ENCODE results near the gene GPC6. TPM values are rescaled to one million over a fixed set of nuclear protein-coding genes. Genes with fewer than 3 reads are reported as not detected.
"Not testable (repeated sequence)": the region's sequence is repeated elsewhere in the genome, so short reads cannot be mapped to it uniquely, and the experiment has no call there.

GPC6 gene
- total RNA-seq, 3 donors from 2014 or later: 0.03 to 0.08 TPM; not detected in 1

- DNase-seq (no peak), ATAC-seq (no peak)
- Mint-ChIP-seq H3K36me3 (ENCODE audit: insufficient read depth) (no peaks in the 10 kb centered on the region), H3K4me1 (ENCODE audit: low read depth) (no peaks in the 10 kb centered on the region), H3K4me3 (no peak overlapping the region), H3K9me3 (no peaks in the 10 kb centered on the region), H3K27me3 (ENCODE audit: low read depth) (no peaks in the 10 kb centered on the region)
Measured at GRCh38 chr13:93413972-93414717, 187.5 kb downstream of the GPC6 start.

GRCh38 chr13:93416736-93417355, 190.2 kb downstream of the GPC6 start:
- no peaks in the 10 kb centered on the region for H3K36me3 Mint-ChIP-seq (ENCODE audit: insufficient read depth)
- H3K9me3 Mint-ChIP-seq: no peaks in the 10 kb centered on the region
- H3K4me1 Mint-ChIP-seq (ENCODE audit: low read depth): no peaks in the 10 kb centered on the region
- ATAC-seq (no peak), DNase-seq (no peak)
- H3K27me3 Mint-ChIP-seq (ENCODE audit: low read depth): no peaks in the 10 kb centered on the region
- H3K4me3 Mint-ChIP-seq: no peak overlapping the region

GRCh38 chr13:93418398-93418797, 191.8 kb downstream of the GPC6 start:
- H3K4me1 Mint-ChIP-seq (ENCODE audit: low read depth): no peaks in the 10 kb centered on the region
- H3K27me3 Mint-ChIP-seq (ENCODE audit: low read depth): no peaks in the 10 kb centered on the region
- no peak for DNase-seq
- H3K4me3 Mint-ChIP-seq: no peak overlapping the region
- no peaks in the 10 kb centered on the region for H3K36me3 Mint-ChIP-seq (ENCODE audit: insufficient read depth)
- no peak for ATAC-seq
- no peaks in the 10 kb centered on the region for H3K9me3 Mint-ChIP-seq

- DNase-seq (no peak), ATAC-seq (no peak)
- Mint-ChIP-seq H3K27me3 (ENCODE audit: low read depth) (no peaks in the 10 kb centered on the region), H3K9me3 (no peaks in the 10 kb centered on the region), H3K4me1 (ENCODE audit: low read depth) (no peaks in the 10 kb centered on the region), H3K36me3 (ENCODE audit: insufficient read depth) (no peaks in the 10 kb centered on the region), H3K4me3 (no peak overlapping the region)
Measured at GRCh38 chr13:93420206-93420605, 193.6 kb downstream of the GPC6 start.

DNA sequence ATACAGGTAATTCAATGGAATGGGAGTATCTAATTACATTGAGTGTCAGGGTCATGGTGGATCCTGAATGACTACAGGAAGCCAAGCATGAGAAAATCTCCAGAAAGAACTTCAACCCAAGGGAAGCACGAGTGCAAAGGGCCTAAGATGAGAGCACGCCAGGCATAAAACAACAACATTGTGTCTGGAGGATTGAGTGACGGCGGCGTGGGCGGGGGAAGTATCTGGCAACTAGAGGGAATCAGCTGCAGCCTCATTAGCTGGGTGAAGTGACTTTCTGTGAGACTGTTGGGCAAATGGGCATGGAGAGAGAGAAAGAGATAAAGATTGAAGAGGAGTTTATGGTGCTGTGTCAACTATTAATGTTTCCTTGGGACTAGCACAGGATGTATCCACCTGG, 194.3 kb downstream of the GPC6 start:
- Mint-ChIP-seq H3K9me3 (no peaks in the 10 kb centered on the region), H3K27me3 (ENCODE audit: low read depth) (no peaks in the 10 kb centered on the region), H3K4me1 (ENCODE audit: low read depth) (no peaks in the 10 kb centered on the region), H3K36me3 (ENCODE audit: insufficient read depth) (no peaks in the 10 kb centered on the region), H3K4me3 (no peak overlapping the region)
- no peak for DNase-seq
- no peak for ATAC-seq

GRCh38 chr13:93422980-93423543, 196.5 kb downstream of the GPC6 start:
- Mint-ChIP-seq H3K4me3 (no peak overlapping the region), H3K36me3 (ENCODE audit: insufficient read depth) (no peaks in the 10 kb centered on the region), H3K4me1 (ENCODE audit: low read depth) (no peaks in the 10 kb centered on the region), H3K9me3 (no peaks in the 10 kb centered on the region), H3K27me3 (ENCODE audit: low read depth) (no peaks in the 10 kb centered on the region)
- ATAC-seq (no peak), DNase-seq (no peak)

DNA sequence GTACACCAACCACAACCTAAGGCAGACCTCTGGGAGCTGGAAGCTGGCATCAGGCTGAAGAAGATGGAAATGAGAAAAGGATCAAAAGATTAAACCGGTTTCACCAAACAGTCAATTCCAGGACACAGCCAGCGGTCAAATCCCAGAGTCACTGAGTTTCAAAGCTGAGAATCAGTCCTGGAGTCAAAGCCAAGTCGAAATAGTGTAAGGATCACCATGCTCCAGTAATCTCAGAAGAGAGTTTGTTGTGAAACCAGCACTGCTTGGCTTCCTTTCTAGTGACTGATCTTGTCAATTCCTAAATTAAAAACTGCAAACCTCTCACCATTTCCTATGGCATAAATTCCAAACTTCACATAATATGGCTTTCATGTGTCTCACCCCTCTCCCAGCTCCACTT, 198.8 kb downstream of the GPC6 start:
- H3K4me3 Mint-ChIP-seq: no peak overlapping the region

GRCh38 chr13:93430381-93430780, 203.8 kb downstream of the GPC6 start:
- H3K36me3 Mint-ChIP-seq (ENCODE audit: insufficient read depth): no peaks in the 10 kb centered on the region
- no peaks in the 10 kb centered on the region for H3K27me3 Mint-ChIP-seq (ENCODE audit: low read depth)
- DNase-seq (no peak), ATAC-seq (no peak)
- no peak overlapping the region for H3K4me3 Mint-ChIP-seq
- no peaks in the 10 kb centered on the region for H3K9me3 Mint-ChIP-seq
- no peaks in the 10 kb centered on the region for H3K4me1 Mint-ChIP-seq (ENCODE audit: low read depth)

More for the DNA sequence above, 198.8 kb downstream of the GPC6 start:
- H3K27me3 Mint-ChIP-seq (ENCODE audit: low read depth): no peaks in the 10 kb centered on the region
- H3K4me1 Mint-ChIP-seq (ENCODE audit: low read depth): no peaks in the 10 kb centered on the region
- H3K36me3 Mint-ChIP-seq (ENCODE audit: insufficient read depth): no peaks in the 10 kb centered on the region
- DNase-seq (no peak), ATAC-seq (no peak)
- H3K9me3 Mint-ChIP-seq: no peaks in the 10 kb centered on the region

GRCh38 chr13:93435651-93436050, 209.0 kb downstream of the GPC6 start:
- H3K4me3 Mint-ChIP-seq: no peak overlapping the region
- DNase-seq (no peak), ATAC-seq (no peak)
- no peaks in the 10 kb centered on the region for H3K4me1 Mint-ChIP-seq (ENCODE audit: low read depth)
- no peaks in the 10 kb centered on the region for H3K9me3 Mint-ChIP-seq
- no peaks in the 10 kb centered on the region for H3K27me3 Mint-ChIP-seq (ENCODE audit: low read depth)
- no peaks in the 10 kb centered on the region for H3K36me3 Mint-ChIP-seq (ENCODE audit: insufficient read depth)

- Mint-ChIP-seq H3K36me3 (ENCODE audit: insufficient read depth) (no peaks in the 10 kb centered on the region), H3K27me3 (ENCODE audit: low read depth) (no peaks in the 10 kb centered on the region), H3K4me1 (ENCODE audit: low read depth) (no peaks in the 10 kb centered on the region), H3K9me3 (no peaks in the 10 kb centered on the region), H3K4me3 (no peak overlapping the region)
- ATAC-seq (no peak), DNase-seq (no peak)
Measured at GRCh38 chr13:93437081-93437480, 210.5 kb downstream of the GPC6 start.

- no peak for ATAC-seq
- no peaks in the 10 kb centered on the region for H3K4me1 Mint-ChIP-seq (ENCODE audit: low read depth)
- H3K27me3 Mint-ChIP-seq (ENCODE audit: low read depth): peaks cover 1% of the 10 kb centered on the region
- no peaks in the 10 kb centered on the region for H3K9me3 Mint-ChIP-seq
- no peak overlapping the region for H3K4me3 Mint-ChIP-seq
- no peak for DNase-seq
- no peaks in the 10 kb centered on the region for H3K36me3 Mint-ChIP-seq (ENCODE audit: insufficient read depth)
Measured at GRCh38 chr13:93446238-93446637, 219.6 kb downstream of the GPC6 start.

DNA sequence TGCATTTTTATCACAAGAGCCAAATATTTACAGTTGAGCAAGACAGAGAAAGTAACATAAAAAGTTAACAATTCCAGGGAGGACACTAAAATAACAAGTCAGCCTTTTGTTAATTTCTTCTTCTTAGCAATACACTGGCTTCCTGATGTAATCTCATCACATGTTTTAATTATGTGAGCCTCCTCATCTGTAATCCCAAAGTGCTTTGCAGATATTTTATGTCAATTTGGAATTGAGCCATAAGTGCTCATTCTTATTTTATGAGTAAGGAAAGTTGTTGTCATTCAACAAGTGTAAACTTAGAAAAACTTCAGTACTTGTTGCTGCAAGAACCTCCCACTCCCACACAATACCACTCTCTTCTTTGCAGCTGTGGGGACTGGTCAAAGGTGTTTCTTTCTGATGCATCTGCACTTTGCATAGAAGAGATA, 223.6 kb downstream of the GPC6 start:
- H3K27me3 Mint-ChIP-seq (ENCODE audit: low read depth): peaks cover 1% of the 10 kb centered on the region
- no peaks in the 10 kb centered on the region for H3K36me3 Mint-ChIP-seq (ENCODE audit: insufficient read depth)
- H3K9me3 Mint-ChIP-seq: no peaks in the 10 kb centered on the region
- ATAC-seq (no peak), DNase-seq (no peak)
- no peaks in the 10 kb centered on the region for H3K4me1 Mint-ChIP-seq (ENCODE audit: low read depth)
- H3K4me3 Mint-ChIP-seq: no peak overlapping the region

DNA sequence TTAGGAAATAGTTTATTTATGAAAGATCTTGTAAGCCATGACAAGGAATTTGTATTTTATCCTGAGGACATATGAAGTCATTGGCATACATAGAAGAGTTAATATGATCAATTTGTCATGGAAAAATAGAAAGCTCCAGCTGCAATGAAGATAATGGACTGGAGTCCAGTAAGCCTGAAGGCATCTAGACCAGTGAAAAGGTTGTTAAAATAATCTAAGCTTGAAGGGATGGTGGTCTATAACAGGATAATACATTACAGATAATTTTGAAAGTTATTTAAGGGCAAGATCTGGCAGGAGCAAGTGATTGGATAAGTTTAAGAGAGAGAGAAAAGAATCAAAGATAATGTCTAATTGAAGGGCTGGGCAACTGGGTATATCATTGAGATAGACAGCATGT, 224.2 kb downstream of the GPC6 start:
- ATAC-seq (no peak), DNase-seq (no peak)
- no peaks in the 10 kb centered on the region for H3K4me1 Mint-ChIP-seq (ENCODE audit: low read depth)

GRCh38 chr13:93454676-93455235, 228.1 kb downstream of the GPC6 start:
- not testable (repeated sequence) for H3K4me1 Mint-ChIP-seq (ENCODE audit: low read depth); ATAC-seq; DNase-seq; H3K4me3 Mint-ChIP-seq; H3K27me3 Mint-ChIP-seq (ENCODE audit: low read depth); H3K9me3 Mint-ChIP-seq; H3K36me3 Mint-ChIP-seq (ENCODE audit: insufficient read depth)

More for the DNA sequence above, 224.2 kb downstream of the GPC6 start:
- no peak overlapping the region for H3K4me3 Mint-ChIP-seq
- no peaks in the 10 kb centered on the region for H3K36me3 Mint-ChIP-seq (ENCODE audit: insufficient read depth)
- H3K9me3 Mint-ChIP-seq: no peaks in the 10 kb centered on the region
- H3K27me3 Mint-ChIP-seq (ENCODE audit: low read depth): peaks cover 1% of the 10 kb centered on the region

- Mint-ChIP-seq H3K4me3 (no peak overlapping the region), H3K36me3 (ENCODE audit: insufficient read depth) (no peaks in the 10 kb centered on the region), H3K27me3 (ENCODE audit: low read depth) (no peaks in the 10 kb centered on the region), H3K9me3 (no peaks in the 10 kb centered on the region), H3K4me1 (ENCODE audit: low read depth) (no peaks in the 10 kb centered on the region)
- no peak for DNase-seq
- no peak for ATAC-seq
Measured at GRCh38 chr13:93455861-93456260, 229.3 kb downstream of the GPC6 start.
